Activated CD4-positive, CD25-positive, alpha-beta regulatory T cell treated with anti-CD3 and anti-CD28 coated beads, Interleukin-2, amount 50 U/mL, for 72 hours (primary cell): ENCODE results near the gene IGFALS.
A peak's percentile ranks its signal among the peaks of the same experiment; 100 is the strongest.

ENCODE experiments used
- DNase-seq: peaks from one replicate; pipeline ENCODE4 v3.0.0; 2021

The IGFALS gene

GRCh38 chr16:1763521-1764511 lies 29.7 kb downstream of the IGFALS start:
- DNase-seq, result no peak

GRCh38 chr16:1762879-1763520 lies 30.5 kb downstream of the IGFALS start:
- DNase-seq, result no peak

GRCh38 chr16:1762196-1762878 lies 31.2 kb downstream of the IGFALS start:
- DNase-seq, result no peak

GRCh38 chr16:1761751-1762150 lies 31.8 kb downstream of the IGFALS start:
- DNase-seq, result no peak

- DNase-seq, result peak; percentile 25
These were observed 32.6 kb downstream of the IGFALS start for GRCh38 chr16:1760911-1761310.

- peak; percentile 26 for DNase-seq
These were observed 34.0 kb downstream of the IGFALS start for GRCh38 chr16:1759511-1759910.

- DNase-seq, result no peak
These were observed 34.6 kb downstream of the IGFALS start for GRCh38 chr16:1758923-1759322.

- peak; percentile 14 for DNase-seq
These were observed 35.6 kb downstream of the IGFALS start for GRCh38 chr16:1757714-1758461.

- no peak for DNase-seq
These were observed 39.3 kb downstream of the IGFALS start for GRCh38 chr16:1754204-1754603.

GRCh38 chr16:1752853-1753252 lies 40.7 kb downstream of the IGFALS start:
- DNase-seq, result no peak

- DNase-seq, result no peak
These were observed 41.6 kb downstream of the IGFALS start for GRCh38 chr16:1751946-1752345.

GRCh38 chr16:1749152-1750117 lies 44.1 kb downstream of the IGFALS start:
- peak; percentile 23 for DNase-seq

- no peak for DNase-seq
These were observed 45.6 kb downstream of the IGFALS start for GRCh38 chr16:1747934-1748333.

- DNase-seq, result no peak
These were observed 46.8 kb downstream of the IGFALS start for GRCh38 chr16:1746693-1747195.

- DNase-seq, result no peak
These were observed 47.4 kb downstream of the IGFALS start for GRCh38 chr16:1745900-1746692.

- DNase-seq, result no peak
These were observed 48.2 kb downstream of the IGFALS start for GRCh38 chr16:1745181-1745899.

- no peak for DNase-seq
These were observed 49.1 kb downstream of the IGFALS start for GRCh38 chr16:1744338-1744840.

- DNase-seq, result peak; percentile 22
These were observed 49.8 kb downstream of the IGFALS start for GRCh38 chr16:1743376-1744337.
